GM23338 (cell line): ENCODE data around the gene TFIP11. TPM values are rescaled to one million over a fixed set of nuclear protein-coding genes. Genes with fewer than 3 reads are reported as not detected.

Experiments
- ATAC-seq: fragments of 200-7000 bp; cut with Tn5 transposase; 3 replicates; pipeline ENCODE4 v1.9.1; 2020
- DNase-seq: peaks from one replicate; pipeline ENCODE4 v3.0.0-alpha.2; 2015; ENCODE audit warnings: low spot score
- H2AFZ ChIP-seq: fragments of 200-600 bp; sonication (generic); 2 replicates; pipeline ENCODE4 v1.8.0; 2016; ENCODE audit warnings: antibody characterized with exemption, mild to moderate bottlenecking, moderate library complexity
- H3F3A ChIP-seq: fragments of 200-600 bp; sonication (generic); replicated peaks from 2 replicates; pipeline ENCODE4 v1.8.0; 2017; ENCODE audit warnings: antibody characterized with exemption, mixed run types, low read depth
- H3K27ac ChIP-seq: fragments of 200-600 bp; sonication (generic); 2 replicates; pipeline ENCODE4 v1.6.1; 2016; ENCODE audit warnings: low read depth
- H3K27me3 ChIP-seq: fragments of 200-600 bp; sonication (generic); 2 replicates; pipeline ENCODE4 v1.8.0; 2016; ENCODE audit warnings: mild to moderate bottlenecking, mixed run types, moderate library complexity; ENCODE audit not compliant: insufficient read depth
- H3K36me3 ChIP-seq: fragments of 200-600 bp; sonication (generic); 2 replicates; pipeline ENCODE4 v1.8.0; 2016; ENCODE audit warnings: mild to moderate bottlenecking; ENCODE audit not compliant: insufficient read depth
- H3K4me1 ChIP-seq: fragments of 200-600 bp; sonication (generic); 2 replicates; pipeline ENCODE4 v1.8.0; 2016; ENCODE audit warnings: mild to moderate bottlenecking, moderate library complexity; ENCODE audit not compliant: insufficient read depth
- H3K4me2 ChIP-seq: fragments of 200-600 bp; sonication (generic); 2 replicates; pipeline ENCODE4 v1.7.1; 2017; ENCODE audit warnings: mixed run types
- H3K4me3 ChIP-seq: fragments of 200-600 bp; sonication (generic); 2 replicates; pipeline ENCODE4 v1.6.1; 2016; ENCODE audit warnings: mixed run types
- H3K79me2 ChIP-seq: fragments of 200-600 bp; sonication (generic); replicated peaks from 2 replicates; pipeline ENCODE4 v1.8.0; 2017; ENCODE audit warnings: mild to moderate bottlenecking; ENCODE audit not compliant: insufficient read depth
- H3K9me2 ChIP-seq: fragments of 200-600 bp; sonication (generic); 2 replicates; pipeline ENCODE4 v1.8.0; 2017; ENCODE audit not compliant: insufficient read depth
- H4K20me1 ChIP-seq: fragments of 200-600 bp; sonication (generic); replicated peaks from 2 replicates; pipeline ENCODE4 v1.8.0; 2017; ENCODE audit warnings: mild to moderate bottlenecking; ENCODE audit not compliant: insufficient read depth
- H3K27ac Mint-ChIP-seq: 2 replicates; pipeline ENCODE4 v1.8.0; 2020; ENCODE audit warnings: inconsistent platforms, mild to moderate bottlenecking, moderate library complexity, mixed read lengths
- H3K27me3 Mint-ChIP-seq: 3 replicates; pipeline ENCODE4 v1.8.0; 2022; ENCODE audit warnings: low read depth, mild to moderate bottlenecking, moderate library complexity, mixed read lengths, inconsistent platforms; ENCODE audit not compliant: insufficient read depth, poor library complexity
- H3K36me3 Mint-ChIP-seq: 3 replicates; pipeline ENCODE4 v1.8.0; 2021; ENCODE audit warnings: low read depth, mild to moderate bottlenecking, inconsistent platforms, moderate library complexity, mixed read lengths
- H3K4me1 Mint-ChIP-seq: 3 replicates; pipeline ENCODE4 v1.8.0; 2020; ENCODE audit warnings: mild to moderate bottlenecking, inconsistent platforms, mixed read lengths
- H3K4me3 Mint-ChIP-seq: 3 replicates; pipeline ENCODE4 v1.8.0; 2021; ENCODE audit warnings: moderate library complexity, mild to moderate bottlenecking, inconsistent platforms, mixed read lengths
- H3K9me3 Mint-ChIP-seq: 3 replicates; pipeline ENCODE4 v1.8.0; 2020; ENCODE audit warnings: moderate library complexity, mild to moderate bottlenecking, inconsistent platforms, mixed read lengths
- CREB1 ChIP-seq: fragments of 250-450 bp; sonication (Bioruptor Pico); IDR thresholded peaks from 2 replicates; pipeline ENCODE4 v1.5.0; 2020; ENCODE audit warnings: low read depth, mild to moderate bottlenecking, moderate library complexity
- EZH2 ChIP-seq: fragments of 200-600 bp; sonication (generic); IDR thresholded peaks from one replicate; pipeline ENCODE4 v1.8.0; 2017; ENCODE audit warnings: antibody characterized with exemption, mild to moderate bottlenecking, low read depth; ENCODE audit not compliant: unreplicated experiment
- EZH2phosphoT487 ChIP-seq: fragments of 200-600 bp; sonication (generic); IDR thresholded peaks from one replicate; pipeline ENCODE4 v1.8.1; 2018; ENCODE audit warnings: antibody characterized with exemption; ENCODE audit not compliant: unreplicated experiment
- JUNB ChIP-seq: IDR thresholded peaks from one replicate; pipeline ENCODE4 v1.6.1; 2016; ENCODE audit warnings: antibody characterized with exemption; ENCODE audit not compliant: unreplicated experiment
- NANOG ChIP-seq: IDR thresholded peaks from 2 replicates; pipeline ENCODE4 v1.6.1; 2016; ENCODE audit warnings: antibody characterized with exemption, borderline replicate concordance
- POLR2AphosphoS5 ChIP-seq: IDR thresholded peaks from 2 replicates; pipeline ENCODE4 v1.6.1; 2016; ENCODE audit warnings: antibody characterized with exemption, low read depth
- REST ChIP-seq: IDR thresholded peaks from one replicate; pipeline ENCODE4 v1.6.1; 2018; ENCODE audit warnings: antibody characterized with exemption; ENCODE audit not compliant: unreplicated experiment
- STAT1 ChIP-seq: IDR thresholded peaks from one replicate; pipeline ENCODE4 v1.6.1; 2016; ENCODE audit warnings: antibody characterized with exemption; ENCODE audit not compliant: unreplicated experiment
- ZNF114 ChIP-seq: fragments of 250-450 bp; sonication (Bioruptor Pico); IDR thresholded peaks from 2 replicates; pipeline ENCODE4 v1.5.0; 2020; ENCODE audit warnings: mild to moderate bottlenecking, moderate library complexity
- ZNF331 ChIP-seq: fragments of 250-450 bp; sonication (Bioruptor Pico); IDR thresholded peaks from 2 replicates; pipeline ENCODE4 v1.5.0; 2020; ENCODE audit warnings: low read depth, mild to moderate bottlenecking, moderate library complexity
- polyA plus RNA-seq: library from polyadenylated mRNA; unstranded; fragments of >200 nt; fragmentation: Nextera tagmentation; extraction: Ambion mirVana; gene quantifications from 2 replicates; pipeline ENCODE4 v1.2.1, GENCODE V29; 2016
- total RNA-seq: library from RNA; depleted of rRNA; stranded (reverse); fragments of >200 nt; shearing (Covaris generic); gene quantifications from 2 replicates; pipeline ENCODE4 v1.2.3, GENCODE V29; 2014

TFIP11 gene
- total and polyA plus RNA-seq, 2 experiments from 2014 or later, result 17.1 to 26.2 TPM

- Histone ChIP-seq H3K79me2 (peaks cover 76% of the 10 kb centered on the region), H3K4me3 (peak overlapping the region; percentile 99), H3K9me2 (no peaks in the 10 kb centered on the region), H4K20me1 (peaks cover 9% of the 10 kb centered on the region; the same call in 1 of the 2 replicates), H3K27ac (peak overlapping the region; percentile 99), H3K4me2 (peak overlapping the region; percentile 100), H3K27me3 (no peaks in the 10 kb centered on the region), H2AFZ (peak overlapping the region; percentile 88), H3F3A (peaks cover 20% of the 10 kb centered on the region), H3K36me3 (peaks cover 14% of the 10 kb centered on the region), H3K4me1 (peaks cover 27% of the 10 kb centered on the region)
- Mint-ChIP-seq H3K27ac (peak overlapping the region; percentile 98), H3K4me1 (peaks cover 43% of the 10 kb centered on the region), H3K27me3 (peaks cover 2% of the 10 kb centered on the region), H3K9me3 (0 out of 3 replicates have a peak, but pooled peaks cover 2% of the 10 kb centered on the region), H3K36me3 (peaks cover 22% of the 10 kb centered on the region), H3K4me3 (peak overlapping the region; percentile 98)
- TF ChIP-seq REST (peak; percentile 20), NANOG (no peak)
- DNase-seq (no peak), ATAC-seq (peak; percentile 17)
These were observed 29.2 kb downstream of the TFIP11 start for GRCh38 chr22:26483043-26483438.

DNA sequence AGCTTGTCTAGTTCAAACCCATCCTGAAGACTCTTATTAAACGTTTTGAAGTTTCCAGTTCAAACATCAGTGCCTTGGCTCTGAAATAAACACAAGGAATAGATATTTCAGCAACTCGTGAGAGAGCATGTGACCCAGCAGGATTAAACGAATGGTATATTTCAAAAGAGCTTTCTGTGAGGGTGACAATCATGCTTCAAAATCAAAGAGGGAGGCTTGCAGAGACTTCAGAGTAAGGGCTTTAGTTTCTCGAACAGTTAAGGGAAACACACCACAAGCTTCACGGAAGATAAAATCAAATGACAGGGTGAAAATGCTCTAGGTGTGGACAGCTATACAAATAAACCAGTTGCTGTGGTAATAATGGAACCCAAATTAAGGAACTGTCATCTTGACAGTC is 30.1 kb downstream of the TFIP11 start:
- Histone ChIP-seq H2AFZ (no peak overlapping the region), H3K4me3 (peak overlapping the region; percentile 33; the same call in 1 of the 2 replicates), H3K9me2 (no peaks in the 10 kb centered on the region), H3K4me2 (peak overlapping the region; percentile 100; the same call in 1 of the 2 replicates), H3K27ac (no peak overlapping the region), H3K79me2 (peaks cover 76% of the 10 kb centered on the region), H3K27me3 (no peaks in the 10 kb centered on the region), H3F3A (peaks cover 20% of the 10 kb centered on the region), H3K36me3 (peaks cover 19% of the 10 kb centered on the region), H3K4me1 (peaks cover 27% of the 10 kb centered on the region), H4K20me1 (peaks cover 12% of the 10 kb centered on the region)
- Mint-ChIP-seq H3K4me3 (peak overlapping the region; percentile 98), H3K36me3 (peaks cover 24% of the 10 kb centered on the region), H3K27me3 (peaks cover 2% of the 10 kb centered on the region), H3K9me3 (0 out of 3 replicates have a peak, but pooled peaks cover 2% of the 10 kb centered on the region), H3K4me1 (peaks cover 43% of the 10 kb centered on the region), H3K27ac (no peak overlapping the region; the same call in 1 of the 2 replicates)
- ATAC-seq, result no peak
- DNase-seq, result no peak
- no peak for TF ChIP-seq ZNF114 (CRISPR knock-in tag)
- TF ChIP-seq REST, result no peak
- no peak for TF ChIP-seq CREB1 (CRISPR knock-in tag)
- TF ChIP-seq STAT1, result no peak
- no peak for TF ChIP-seq ZNF331 (CRISPR knock-in tag)
- no peak for TF ChIP-seq EZH2phosphoT487
- no peak for TF ChIP-seq JUNB
- no peak for TF ChIP-seq EZH2
- TF ChIP-seq POLR2AphosphoS5, result no peak
